ENCODE results near the gene TMEM167B. TPM values are rescaled to one million over a fixed set of nuclear protein-coding genes. Genes with fewer than 3 reads are reported as not detected.

The TMEM167B gene
- total and polyA plus RNA-seq, 2 of the 4 experiments (the other 2 are of a cell fraction): 21.6 to 32.1 TPM

DNA sequence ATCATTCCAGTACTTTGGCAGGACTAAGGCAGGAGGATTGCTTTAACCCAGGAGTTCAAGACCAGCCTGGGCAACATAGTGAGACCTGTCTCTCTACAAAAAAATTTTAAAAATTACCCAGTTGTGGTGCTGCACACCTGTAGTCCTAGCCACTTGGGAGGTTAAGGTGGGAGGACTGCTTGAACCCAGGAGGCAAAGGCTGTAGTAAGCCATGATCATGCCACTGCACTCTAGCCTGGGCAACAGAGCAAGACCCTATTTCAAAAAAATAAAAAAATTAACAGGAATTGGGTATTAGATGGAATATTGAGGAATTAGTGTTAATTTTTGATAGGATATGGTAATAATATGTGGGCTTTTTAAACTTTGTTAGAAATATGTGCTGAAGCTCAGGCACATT, 31.5 kb upstream of the TMEM167B start:
- ChIA-PET CTCF (no interaction called here), POLR2A (ENCODE audit: unreplicated experiment) (no interaction called here)
- no TSS peak for BruUV-seq (replicated peaks)
- Histone ChIP-seq H2AK5ac (ENCODE audit: low read depth, low read length) (no peak overlapping the region), H3K9ac (ENCODE audit: low read depth, low read length) (no peak overlapping the region), H3K4me2 (ENCODE audit: low read depth, low read length) (no peak overlapping the region), H3K9me1 (ENCODE audit: insufficient read depth, low read length) (no peaks in the 10 kb centered on the region), H3K23ac (ENCODE audit: low read depth, low read length) (no peak overlapping the region), H4K91ac (ENCODE audit: insufficient read depth, low read depth, low read length) (no peak overlapping the region), H2BK120ac (ENCODE audit: low read depth, low read length) (no peak overlapping the region), H2AFZ (replicated peaks; ENCODE audit: low read length, poor library complexity) (no peak overlapping the region), H3K4me1 (ENCODE audit: control insufficient read depth, insufficient read depth, low read length) (no peaks in the 10 kb centered on the region), H4K20me1 (ENCODE audit: insufficient read depth, low read length) (no peaks in the 10 kb centered on the region), H4K5ac (ENCODE audit: low read depth, low read length) (no peak overlapping the region), H3K9me3 (ENCODE audit: control insufficient read depth, insufficient read depth, low read length) (no peaks in the 10 kb centered on the region), H3K27me3 (ENCODE audit: control insufficient read depth, insufficient read depth, low read length) (no peaks in the 10 kb centered on the region), H3K14ac (replicated peaks; ENCODE audit: low read depth, low read length) (no peak overlapping the region), H2BK20ac (ENCODE audit: low read depth, low read length) (no peak overlapping the region), H2AK9ac (replicated peaks; ENCODE audit: low read depth, low read length, poor library complexity) (no peak overlapping the region), H3K18ac (ENCODE audit: low read depth, low read length) (no peak overlapping the region), H3K4ac (ENCODE audit: low read depth, low read length) (no peak overlapping the region), H3K79me1 (ENCODE audit: low read depth in 1 of 2, low read length in 2 of 2) (no peaks in the 10 kb centered on the region; a peak in 1 of 4 replicates), H2BK15ac (ENCODE audit: low read depth, low read length) (no peak overlapping the region), H3K56ac (ENCODE audit: extremely low read depth, insufficient read depth, low read length) (no peak overlapping the region), H3K27ac (ENCODE audit: insufficient read depth, low read length) (no peak overlapping the region), H4K8ac (ENCODE audit: low read depth in 2 of 2, low read length in 2 of 2) (no peak overlapping the region), H2BK5ac (ENCODE audit: low read depth, low read length, poor library complexity, severe bottlenecking) (no peak overlapping the region), H3K4me3 (ENCODE audit: insufficient read depth, low read depth, low read length) (no peak overlapping the region), H3K36me3 (ENCODE audit: control insufficient read depth, insufficient read depth, low read length) (peaks cover 5% of the 10 kb centered on the region)
- intact Hi-C loops (cut with micrococcal nuclease) (no loop called here), in situ Hi-C loops (cut with MboI; ENCODE audit: low sequenced_read_pairs) (no loop called here), dilution Hi-C loops (cut with HindIII; ENCODE audit: low sequenced_read_pairs, unreplicated experiment) (no loop called here)
- DNase-seq (no peak), ATAC-seq (ENCODE audit: low read depth) (no peak)
- TF ChIP-seq, protein P1, sequence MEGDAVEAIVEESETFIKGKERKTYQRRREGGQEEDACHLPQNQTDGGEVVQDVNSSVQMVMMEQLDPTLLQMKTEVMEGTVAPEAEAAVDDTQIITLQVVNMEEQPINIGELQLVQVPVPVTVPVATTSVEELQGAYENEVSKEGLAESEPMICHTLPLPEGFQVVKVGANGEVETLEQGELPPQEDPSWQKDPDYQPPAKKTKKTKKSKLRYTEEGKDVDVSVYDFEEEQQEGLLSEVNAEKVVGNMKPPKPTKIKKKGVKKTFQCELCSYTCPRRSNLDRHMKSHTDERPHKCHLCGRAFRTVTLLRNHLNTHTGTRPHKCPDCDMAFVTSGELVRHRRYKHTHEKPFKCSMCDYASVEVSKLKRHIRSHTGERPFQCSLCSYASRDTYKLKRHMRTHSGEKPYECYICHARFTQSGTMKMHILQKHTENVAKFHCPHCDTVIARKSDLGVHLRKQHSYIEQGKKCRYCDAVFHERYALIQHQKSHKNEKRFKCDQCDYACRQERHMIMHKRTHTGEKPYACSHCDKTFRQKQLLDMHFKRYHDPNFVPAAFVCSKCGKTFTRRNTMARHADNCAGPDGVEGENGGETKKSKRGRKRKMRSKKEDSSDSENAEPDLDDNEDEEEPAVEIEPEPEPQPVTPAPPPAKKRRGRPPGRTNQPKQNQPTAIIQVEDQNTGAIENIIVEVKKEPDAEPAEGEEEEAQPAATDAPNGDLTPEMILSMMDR (conservative IDR thresholded peaks at IDR 0.05; ENCODE audit: low read depth, low read length): no peak
